GM12878 (cell line): ENCODE results near the gene BATF. TPM values are rescaled to one million over a fixed set of nuclear protein-coding genes. Genes with fewer than 3 reads are reported as not detected.

Experiments used
- ATF7 ChIP-seq: fragments of 450-650 bp; IDR thresholded peaks from 2 replicates; pipeline ENCODE4 v1.6.1; 2016; ENCODE audit warnings: low read depth, mild to moderate bottlenecking
- BHLHE40 ChIP-seq, 2 experiments: fragments of 450-650 bp in 1 of 2; IDR thresholded peaks; 2 replicates each; pipeline ENCODE4 v1.6.1; 2011 to 2017; ENCODE audit warnings: low read depth in 2 of 2, borderline replicate concordance in 1 of 2, improper control_type of control experiment in 1 of 2, low read length in 1 of 2, mild to moderate bottlenecking in 1 of 2
- CHD2 ChIP-seq: IDR thresholded peaks from 2 replicates; pipeline ENCODE4 v1.6.1; 2011; ENCODE audit warnings: low read depth, low read length, improper control_type of control experiment, borderline replicate concordance
- FOS ChIP-seq: IDR thresholded peaks from 3 replicates; pipeline ENCODE4 v1.6.1; 2011; ENCODE audit warnings: borderline replicate concordance; ENCODE audit not compliant: insufficient read length; ENCODE audit errors: extremely low read depth
- JUNB ChIP-seq: IDR thresholded peaks from 2 replicates; pipeline ENCODE4 v1.6.1; 2016; ENCODE audit warnings: antibody characterized with exemption, mild to moderate bottlenecking
- NFYB ChIP-seq: IDR thresholded peaks from 2 replicates; pipeline ENCODE4 v1.6.1; 2011; ENCODE audit warnings: low read depth, mild to moderate bottlenecking, low read length, improper control_type of control experiment, moderate library complexity; ENCODE audit not compliant: insufficient read depth
- RELA ChIP-seq: fragments of 450-650 bp; IDR thresholded peaks from 2 replicates; pipeline ENCODE4 v1.8.0; 2014; ENCODE audit warnings: borderline replicate concordance; ENCODE audit not compliant: partially characterized antibody
- ZZZ3 ChIP-seq: IDR thresholded peaks from 2 replicates; pipeline ENCODE4 v1.6.1; 2011; ENCODE audit warnings: low read depth; ENCODE audit not compliant: control insufficient read depth, insufficient read length
- polyA plus RNA-seq, 11 experiments: library from polyadenylated mRNA; depleted of rRNA in 4 of 11; unstranded in 6 of 11; stranded (reverse) in 5 of 11; fragments of >200 nt; fragmentation: Nextera tagmentation in 4 of 11; fragmentation: Illumina TruSeq in 1 of 11; extraction: Ambion mirVana in 4 of 11; extraction: Trizol in 1 of 11; gene quantifications; 1 replicate in 1 of 11; 2 replicates in 10 of 11; pipeline versions ENCODE4 v1.2.1 to v1.2.3, GENCODE V29; 2011 to 2016; ENCODE audit warnings: inconsistent platforms in 2 of 11, missing spikeins in 2 of 11, low read depth in 1 of 11
- total RNA-seq, 4 experiments: library from RNA; depleted of rRNA in 3 of 4; stranded (reverse); fragments of >200 nt in 3 of 4; fragmentation: Illumina TruSeq in 1 of 4; extraction: Trizol in 1 of 4; gene quantifications; 2 replicates each; pipeline versions ENCODE4 v1.2.1 to v1.2.3, GENCODE V29; 2013 to 2021
- TF ChIP-seq, protein P1 (sequence below): IDR thresholded peaks from 2 replicates; pipeline ENCODE4 v1.6.1; 2012; ENCODE audit warnings: mild to moderate bottlenecking, low read depth, low read length
- TF ChIP-seq, protein P2 (sequence below): IDR thresholded peaks from 2 replicates; pipeline ENCODE4 v1.6.1; 2012; ENCODE audit warnings: low read depth, low read length, improper control_type of control experiment
- TF ChIP-seq, protein P3 (sequence below): fragments of 450-650 bp; IDR thresholded peaks from 2 replicates; pipeline ENCODE4 v1.6.1; 2017; ENCODE audit warnings: mild to moderate bottlenecking
- TF ChIP-seq, protein P4 (sequence below): IDR thresholded peaks from 2 replicates; pipeline ENCODE4 v1.6.1; 2011; ENCODE audit warnings: borderline replicate concordance, low read depth, mild to moderate bottlenecking, moderate library complexity, low read length; ENCODE audit not compliant: insufficient read depth, poor library complexity, severe bottlenecking
- TF ChIP-seq, protein P5 (sequence below), 3 experiments: IDR thresholded peaks in 2 of 3; conservative IDR thresholded peaks in 1 of 3; 2 replicates each; pipeline ENCODE4 v1.5.1; 2011; ENCODE audit warnings: low read depth in 3 of 3, low read length in 3 of 3, mild to moderate bottlenecking in 3 of 3, control low read depth in 2 of 3, moderate library complexity in 2 of 3, inconsistent platforms in 1 of 3, mixed read lengths in 1 of 3; ENCODE audit not compliant: control insufficient read depth in 2 of 3, insufficient read depth in 1 of 3; ENCODE audit errors: extremely low read depth in 1 of 3
- TF ChIP-seq, protein P6 (sequence below): IDR thresholded peaks from 2 replicates; pipeline ENCODE4 v1.6.1; 2011; ENCODE audit warnings: low read depth, mild to moderate bottlenecking, low read length, moderate library complexity, borderline replicate concordance; ENCODE audit errors: extremely low read depth
- TF ChIP-seq, protein P7 (sequence below): fragments of 450-650 bp; IDR thresholded peaks from 2 replicates; pipeline ENCODE4 v1.6.1; 2016; ENCODE audit warnings: mild to moderate bottlenecking

Gene BATF
- total and polyA plus RNA-seq, 10 of the 15 experiments (the other 5 are each of a cell fraction or from before 2014, with no cell fraction given), result 10.0 to 154 (median 103) TPM

DNA sequence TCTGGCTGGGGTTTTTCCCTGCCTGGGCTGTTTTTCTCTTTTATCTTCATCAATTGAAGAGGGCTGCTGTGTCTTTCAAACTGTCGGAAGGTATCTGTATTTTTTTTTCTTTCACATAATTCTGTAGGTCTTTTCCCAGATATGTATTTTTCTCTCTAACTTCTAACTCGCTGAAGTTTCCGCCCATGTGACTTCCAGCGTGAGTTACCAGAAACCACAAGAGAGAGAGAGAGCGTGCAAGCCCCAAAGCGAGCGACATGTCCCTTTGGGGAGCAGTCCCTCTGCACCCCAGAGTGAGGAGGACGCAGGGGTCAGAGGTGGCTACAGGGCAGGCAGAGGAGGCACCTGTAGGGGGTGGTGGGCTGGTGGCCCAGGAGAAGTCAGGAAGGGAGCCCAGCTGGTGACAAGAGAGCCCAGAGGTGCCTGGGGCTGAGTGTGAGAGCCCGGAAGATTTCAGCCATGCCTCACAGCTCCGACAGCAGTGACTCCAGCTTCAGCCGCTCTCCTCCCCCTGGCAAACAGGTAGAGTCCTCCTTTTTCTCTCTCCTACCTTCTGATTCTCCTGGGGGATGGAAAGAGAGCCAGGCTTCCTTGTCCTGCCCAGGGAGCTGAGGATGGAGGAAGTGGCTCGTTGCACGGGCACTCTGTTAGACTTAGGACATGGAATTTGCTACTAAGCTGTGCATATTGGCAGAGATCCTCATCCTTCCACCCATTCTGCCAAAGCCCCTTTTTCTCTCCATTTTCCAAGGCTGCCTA lies at the start of gene BATF (continued):
- TF ChIP-seq, protein P1, sequence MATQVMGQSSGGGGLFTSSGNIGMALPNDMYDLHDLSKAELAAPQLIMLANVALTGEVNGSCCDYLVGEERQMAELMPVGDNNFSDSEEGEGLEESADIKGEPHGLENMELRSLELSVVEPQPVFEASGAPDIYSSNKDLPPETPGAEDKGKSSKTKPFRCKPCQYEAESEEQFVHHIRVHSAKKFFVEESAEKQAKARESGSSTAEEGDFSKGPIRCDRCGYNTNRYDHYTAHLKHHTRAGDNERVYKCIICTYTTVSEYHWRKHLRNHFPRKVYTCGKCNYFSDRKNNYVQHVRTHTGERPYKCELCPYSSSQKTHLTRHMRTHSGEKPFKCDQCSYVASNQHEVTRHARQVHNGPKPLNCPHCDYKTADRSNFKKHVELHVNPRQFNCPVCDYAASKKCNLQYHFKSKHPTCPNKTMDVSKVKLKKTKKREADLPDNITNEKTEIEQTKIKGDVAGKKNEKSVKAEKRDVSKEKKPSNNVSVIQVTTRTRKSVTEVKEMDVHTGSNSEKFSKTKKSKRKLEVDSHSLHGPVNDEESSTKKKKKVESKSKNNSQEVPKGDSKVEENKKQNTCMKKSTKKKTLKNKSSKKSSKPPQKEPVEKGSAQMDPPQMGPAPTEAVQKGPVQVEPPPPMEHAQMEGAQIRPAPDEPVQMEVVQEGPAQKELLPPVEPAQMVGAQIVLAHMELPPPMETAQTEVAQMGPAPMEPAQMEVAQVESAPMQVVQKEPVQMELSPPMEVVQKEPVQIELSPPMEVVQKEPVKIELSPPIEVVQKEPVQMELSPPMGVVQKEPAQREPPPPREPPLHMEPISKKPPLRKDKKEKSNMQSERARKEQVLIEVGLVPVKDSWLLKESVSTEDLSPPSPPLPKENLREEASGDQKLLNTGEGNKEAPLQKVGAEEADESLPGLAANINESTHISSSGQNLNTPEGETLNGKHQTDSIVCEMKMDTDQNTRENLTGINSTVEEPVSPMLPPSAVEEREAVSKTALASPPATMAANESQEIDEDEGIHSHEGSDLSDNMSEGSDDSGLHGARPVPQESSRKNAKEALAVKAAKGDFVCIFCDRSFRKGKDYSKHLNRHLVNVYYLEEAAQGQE, result no peak
- TF ChIP-seq ZZZ3, result no peak
- TF ChIP-seq, protein P2, sequence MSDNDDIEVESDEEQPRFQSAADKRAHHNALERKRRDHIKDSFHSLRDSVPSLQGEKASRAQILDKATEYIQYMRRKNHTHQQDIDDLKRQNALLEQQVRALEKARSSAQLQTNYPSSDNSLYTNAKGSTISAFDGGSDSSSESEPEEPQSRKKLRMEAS, result peak; percentile 89
- peak; percentile 65 for TF ChIP-seq RELA
- peak; percentile 69 for TF ChIP-seq ATF7
- no peak for TF ChIP-seq CHD2
- no peak for TF ChIP-seq FOS
- TF ChIP-seq, protein P3, sequence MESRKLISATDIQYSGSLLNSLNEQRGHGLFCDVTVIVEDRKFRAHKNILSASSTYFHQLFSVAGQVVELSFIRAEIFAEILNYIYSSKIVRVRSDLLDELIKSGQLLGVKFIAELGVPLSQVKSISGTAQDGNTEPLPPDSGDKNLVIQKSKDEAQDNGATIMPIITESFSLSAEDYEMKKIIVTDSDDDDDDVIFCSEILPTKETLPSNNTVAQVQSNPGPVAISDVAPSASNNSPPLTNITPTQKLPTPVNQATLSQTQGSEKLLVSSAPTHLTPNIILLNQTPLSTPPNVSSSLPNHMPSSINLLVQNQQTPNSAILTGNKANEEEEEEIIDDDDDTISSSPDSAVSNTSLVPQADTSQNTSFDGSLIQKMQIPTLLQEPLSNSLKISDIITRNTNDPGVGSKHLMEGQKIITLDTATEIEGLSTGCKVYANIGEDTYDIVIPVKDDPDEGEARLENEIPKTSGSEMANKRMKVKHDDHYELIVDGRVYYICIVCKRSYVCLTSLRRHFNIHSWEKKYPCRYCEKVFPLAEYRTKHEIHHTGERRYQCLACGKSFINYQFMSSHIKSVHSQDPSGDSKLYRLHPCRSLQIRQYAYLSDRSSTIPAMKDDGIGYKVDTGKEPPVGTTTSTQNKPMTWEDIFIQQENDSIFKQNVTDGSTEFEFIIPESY, result no peak
- TF ChIP-seq, protein P4, sequence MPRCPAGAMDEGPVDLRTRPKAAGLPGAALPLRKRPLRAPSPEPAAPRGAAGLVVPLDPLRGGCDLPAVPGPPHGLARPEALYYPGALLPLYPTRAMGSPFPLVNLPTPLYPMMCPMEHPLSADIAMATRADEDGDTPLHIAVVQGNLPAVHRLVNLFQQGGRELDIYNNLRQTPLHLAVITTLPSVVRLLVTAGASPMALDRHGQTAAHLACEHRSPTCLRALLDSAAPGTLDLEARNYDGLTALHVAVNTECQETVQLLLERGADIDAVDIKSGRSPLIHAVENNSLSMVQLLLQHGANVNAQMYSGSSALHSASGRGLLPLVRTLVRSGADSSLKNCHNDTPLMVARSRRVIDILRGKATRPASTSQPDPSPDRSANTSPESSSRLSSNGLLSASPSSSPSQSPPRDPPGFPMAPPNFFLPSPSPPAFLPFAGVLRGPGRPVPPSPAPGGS, result peak; percentile 25
- TF ChIP-seq, protein P5, sequence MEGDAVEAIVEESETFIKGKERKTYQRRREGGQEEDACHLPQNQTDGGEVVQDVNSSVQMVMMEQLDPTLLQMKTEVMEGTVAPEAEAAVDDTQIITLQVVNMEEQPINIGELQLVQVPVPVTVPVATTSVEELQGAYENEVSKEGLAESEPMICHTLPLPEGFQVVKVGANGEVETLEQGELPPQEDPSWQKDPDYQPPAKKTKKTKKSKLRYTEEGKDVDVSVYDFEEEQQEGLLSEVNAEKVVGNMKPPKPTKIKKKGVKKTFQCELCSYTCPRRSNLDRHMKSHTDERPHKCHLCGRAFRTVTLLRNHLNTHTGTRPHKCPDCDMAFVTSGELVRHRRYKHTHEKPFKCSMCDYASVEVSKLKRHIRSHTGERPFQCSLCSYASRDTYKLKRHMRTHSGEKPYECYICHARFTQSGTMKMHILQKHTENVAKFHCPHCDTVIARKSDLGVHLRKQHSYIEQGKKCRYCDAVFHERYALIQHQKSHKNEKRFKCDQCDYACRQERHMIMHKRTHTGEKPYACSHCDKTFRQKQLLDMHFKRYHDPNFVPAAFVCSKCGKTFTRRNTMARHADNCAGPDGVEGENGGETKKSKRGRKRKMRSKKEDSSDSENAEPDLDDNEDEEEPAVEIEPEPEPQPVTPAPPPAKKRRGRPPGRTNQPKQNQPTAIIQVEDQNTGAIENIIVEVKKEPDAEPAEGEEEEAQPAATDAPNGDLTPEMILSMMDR (IDR thresholded peaks at IDR 0.05 in 2 of 3, conservative IDR thresholded peaks at IDR 0.05 in 1 of 3; ENCODE audit: control insufficient read depth in 2 of 3, extremely low read depth in 1 of 3, insufficient read depth in 1 of 3, low read depth in 3 of 3, low read length in 3 of 3), result no peak
- no peak for TF ChIP-seq JUNB
- TF ChIP-seq, protein P6, sequence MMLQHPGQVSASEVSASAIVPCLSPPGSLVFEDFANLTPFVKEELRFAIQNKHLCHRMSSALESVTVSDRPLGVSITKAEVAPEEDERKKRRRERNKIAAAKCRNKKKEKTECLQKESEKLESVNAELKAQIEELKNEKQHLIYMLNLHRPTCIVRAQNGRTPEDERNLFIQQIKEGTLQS, result peak; percentile 58; the same call in 1 of the 2 replicates
- TF ChIP-seq NFYB, result no peak
- TF ChIP-seq, protein P7, sequence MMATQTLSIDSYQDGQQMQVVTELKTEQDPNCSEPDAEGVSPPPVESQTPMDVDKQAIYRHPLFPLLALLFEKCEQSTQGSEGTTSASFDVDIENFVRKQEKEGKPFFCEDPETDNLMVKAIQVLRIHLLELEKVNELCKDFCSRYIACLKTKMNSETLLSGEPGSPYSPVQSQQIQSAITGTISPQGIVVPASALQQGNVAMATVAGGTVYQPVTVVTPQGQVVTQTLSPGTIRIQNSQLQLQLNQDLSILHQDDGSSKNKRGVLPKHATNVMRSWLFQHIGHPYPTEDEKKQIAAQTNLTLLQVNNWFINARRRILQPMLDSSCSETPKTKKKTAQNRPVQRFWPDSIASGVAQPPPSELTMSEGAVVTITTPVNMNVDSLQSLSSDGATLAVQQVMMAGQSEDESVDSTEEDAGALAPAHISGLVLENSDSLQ, result peak; percentile 55; the same call in 1 of the 2 replicates
- peak; percentile 88 for TF ChIP-seq BHLHE40 (IDR thresholded peaks at IDR 0.05; ENCODE audit: borderline replicate concordance in 1 of 2, low read depth in 2 of 2, low read length in 1 of 2)
